HepG2 (cell line): Measurements from ENCODE around the gene TYMP. TPM values are rescaled to one million over a fixed set of nuclear protein-coding genes. Genes with fewer than 3 reads are reported as not detected.

Experiments
- ATM ChIP-seq: fragments of 450-650 bp; IDR thresholded peaks from 2 replicates; pipeline ENCODE4 v1.7.1; 2017; ENCODE audit warnings: mild to moderate bottlenecking, borderline replicate concordance
- CEBPZ ChIP-seq: IDR thresholded peaks from 2 replicates; pipeline ENCODE4 v1.6.1; 2012; ENCODE audit warnings: low read length, improper control_type of control experiment
- HOXD1 ChIP-seq: sonication (generic); formaldehyde crosslinking; IDR thresholded peaks from 2 replicates; pipeline ENCODE4 v1.5.0; 2020; ENCODE audit warnings: missing genetic modification reagents
- MIXL1 ChIP-seq: IDR thresholded peaks from 2 replicates; pipeline ENCODE4 v1.6.1; 2016
- MYC ChIP-seq: sonication (generic); formaldehyde crosslinking; IDR thresholded peaks from 2 replicates; pipeline ENCODE4 v1.9.0; 2021; ENCODE audit warnings: missing genetic modification reagents, borderline replicate concordance
- PITX1 ChIP-seq: sonication (generic); formaldehyde crosslinking; IDR thresholded peaks from 2 replicates; pipeline ENCODE4 v1.5.1; 2020; ENCODE audit warnings: mild to moderate bottlenecking, missing genetic modification reagents
- POLR2AphosphoS5 ChIP-seq: IDR thresholded peaks from 2 replicates; pipeline ENCODE4 v1.6.1; 2012; ENCODE audit warnings: low read depth, low read length
- RFXANK ChIP-seq: IDR thresholded peaks from 2 replicates; pipeline ENCODE4 v1.6.1; 2016
- SIN3A ChIP-seq: IDR thresholded peaks from 2 replicates; pipeline ENCODE4 v1.6.1; 2011; ENCODE audit warnings: low read depth, mild to moderate bottlenecking, control low read depth, low read length, borderline replicate concordance
- SMAD1 ChIP-seq: sonication (generic); formaldehyde crosslinking; IDR thresholded peaks from 2 replicates; pipeline ENCODE4 v1.4.0; 2020; ENCODE audit warnings: missing genetic modification reagents, low read depth, mild to moderate bottlenecking, borderline replicate concordance
- SNAPC4 ChIP-seq: sonication (generic); formaldehyde crosslinking; IDR thresholded peaks from 2 replicates; pipeline ENCODE4 v1.4.0; 2020; ENCODE audit warnings: mild to moderate bottlenecking, missing genetic modification reagents
- TSC22D2 ChIP-seq: sonication (generic); formaldehyde crosslinking; IDR thresholded peaks from 2 replicates; pipeline ENCODE4 v1.5.1; 2020; ENCODE audit warnings: missing genetic modification reagents, mild to moderate bottlenecking, borderline replicate concordance
- ZNF224 ChIP-seq: sonication (generic); formaldehyde crosslinking; IDR thresholded peaks from 2 replicates; pipeline ENCODE4 v1.5.0; 2020; ENCODE audit warnings: mild to moderate bottlenecking, missing genetic modification reagents
- ZNF276 ChIP-seq: sonication (generic); formaldehyde crosslinking; IDR thresholded peaks from 2 replicates; pipeline ENCODE4 v1.4.0; 2020; ENCODE audit warnings: mild to moderate bottlenecking, low read depth, missing genetic modification reagents
- ZNF720 ChIP-seq: sonication (generic); formaldehyde crosslinking; IDR thresholded peaks from 2 replicates; pipeline ENCODE4 v1.4.0; 2020; ENCODE audit warnings: missing genetic modification reagents
- polyA plus RNA-seq, 8 experiments: library from polyadenylated mRNA; depleted of rRNA in 3 of 8; stranded (reverse) in 7 of 8; unstranded in 1 of 8; fragments of >200 nt; fragmentation: Illumina TruSeq in 4 of 8; extraction: Trizol in 4 of 8; gene quantifications; 2 replicates each; pipeline versions ENCODE4 v1.2.1 to v1.2.3, GENCODE V29; 2011 to 2016; ENCODE audit warnings: low read depth in 4 of 8, missing spikeins in 1 of 8, mixed read lengths in 1 of 8; ENCODE audit not compliant: insufficient read depth in 1 of 8
- total RNA-seq, 5 experiments: library from RNA; depleted of rRNA; stranded (reverse); fragments of >200 nt; fragmentation: Illumina TruSeq; extraction: Trizol; gene quantifications; 2 replicates each; pipeline ENCODE4 v1.2.3, GENCODE V29; 2016; ENCODE audit warnings: low read depth in 1 of 5
- TF ChIP-seq, protein P1 (sequence below): sonication (generic); formaldehyde crosslinking; IDR thresholded peaks from 2 replicates; pipeline ENCODE4 v1.8.0; 2023; ENCODE audit warnings: mild to moderate bottlenecking, missing genetic modification reagents
- TF ChIP-seq, protein P2 (sequence below): sonication (generic); formaldehyde crosslinking; IDR thresholded peaks from 2 replicates; pipeline ENCODE4 v1.5.0; 2020; ENCODE audit warnings: missing genetic modification reagents, mild to moderate bottlenecking, borderline replicate concordance

TYMP gene
- total and polyA plus RNA-seq, 2 of the 13 experiments (the other 11 are each of a cell fraction or from before 2014, with no cell fraction given) = 3.9 to 4.3 TPM

- no peak; the same call in 1 of the 2 replicates for TF ChIP-seq PITX1 (CRISPR knock-in tag)
- no peak for TF ChIP-seq SMAD1 (CRISPR knock-in tag)
- TF ChIP-seq MIXL1 (CRISPR knock-in tag) = 0 out of 2 replicates have a peak, but pooled peaks have one; percentile 39
- no peak for TF ChIP-seq RFXANK
- no peak for TF ChIP-seq ATM
- peak; percentile 46; the same call in 1 of the 2 replicates for TF ChIP-seq HOXD1
- TF ChIP-seq ZNF224 (CRISPR knock-in tag) = no peak
- TF ChIP-seq TSC22D2 (CRISPR knock-in tag) = peak; percentile 43; the same call in 1 of the 2 replicates
- TF ChIP-seq POLR2AphosphoS5 = peak; percentile 73
- no peak for TF ChIP-seq SNAPC4 (CRISPR knock-in tag)
- TF ChIP-seq CEBPZ = no peak
- peak; percentile 68; the same call in 1 of the 2 replicates for TF ChIP-seq MYC (CRISPR knock-in tag)
- TF ChIP-seq SIN3A = peak; percentile 61; the same call in 1 of the 2 replicates
- TF ChIP-seq ZNF276 (CRISPR knock-in tag) = no peak
- TF ChIP-seq ZNF720 (CRISPR knock-in tag) = no peak
- TF ChIP-seq, protein P1, sequence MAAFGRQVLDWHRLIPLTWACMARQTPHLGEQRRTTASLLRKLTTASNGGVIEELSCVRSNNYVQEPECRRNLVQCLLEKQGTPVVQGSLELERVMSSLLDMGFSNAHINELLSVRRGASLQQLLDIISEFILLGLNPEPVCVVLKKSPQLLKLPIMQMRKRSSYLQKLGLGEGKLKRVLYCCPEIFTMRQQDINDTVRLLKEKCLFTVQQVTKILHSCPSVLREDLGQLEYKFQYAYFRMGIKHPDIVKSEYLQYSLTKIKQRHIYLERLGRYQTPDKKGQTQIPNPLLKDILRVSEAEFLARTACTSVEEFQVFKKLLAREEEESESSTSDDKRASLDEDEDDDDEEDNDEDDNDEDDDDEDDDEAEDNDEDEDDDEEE = no peak
- TF ChIP-seq, protein P2, sequence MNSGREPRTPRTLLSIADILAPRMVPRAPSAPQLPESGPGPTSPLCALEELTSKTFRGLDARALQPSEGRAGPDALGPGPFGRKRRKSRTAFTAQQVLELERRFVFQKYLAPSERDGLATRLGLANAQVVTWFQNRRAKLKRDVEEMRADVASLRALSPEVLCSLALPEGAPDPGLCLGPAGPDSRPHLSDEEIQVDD (CRISPR knock-in tag) = no peak
Measured at GRCh38 chr22:50507991-50508884, 21.6 kb downstream of the TYMP start, which contains the start of gene NCAPH2 (continued).
